Hematopoietic multipotent progenitor cell treated with erythropoietin and hydrocortisone succinate and interleukin-3 and kit ligand, for 15 days (in vitro differentiated cells): ENCODE measurements around the gene SOX13.
"Not testable (repeated sequence)": the region's sequence is repeated elsewhere in the genome, so short reads cannot be mapped to it uniquely, and the experiment has no call there.

ENCODE experiments used
- DNase-seq: peaks from one replicate; pipeline ENCODE4 v3.0.0-alpha.2; 2015; ENCODE audit warnings: low spot score

SOX13 gene

GRCh38 chr1:204072931-204073836, at the start of gene SOX13:
Gene SOX13 (plus strand): TSS chr1:204073115. CDS start chr1:204112916, 39,801 bp downstream.
- no peak for DNase-seq

- no peak for DNase-seq
Observed at GRCh38 chr1:204025917-204026707, 46.8 kb upstream of the SOX13 start.

GRCh38 chr1:204027446-204027845, 45.5 kb upstream of the SOX13 start:
- no peak for DNase-seq

- DNase-seq, result no peak
Observed at GRCh38 chr1:204029016-204029415, 43.9 kb upstream of the SOX13 start.

GRCh38 chr1:204031098-204031710, 41.7 kb upstream of the SOX13 start:
- DNase-seq, result no peak

- DNase-seq, result no peak
Observed at GRCh38 chr1:204032642-204033235, 40.2 kb upstream of the SOX13 start.

- no peak for DNase-seq
Observed at GRCh38 chr1:204033306-204033705, 39.6 kb upstream of the SOX13 start.

- no peak for DNase-seq
Observed at GRCh38 chr1:204036882-204037655, 35.8 kb upstream of the SOX13 start.

GRCh38 chr1:204041232-204041767, 31.6 kb upstream of the SOX13 start:
- DNase-seq, result no peak

GRCh38 chr1:204041803-204042505, 31.0 kb upstream of the SOX13 start:
- DNase-seq, result no peak

GRCh38 chr1:204042516-204042915, 30.4 kb upstream of the SOX13 start:
- no peak for DNase-seq

- DNase-seq, result no peak
Observed at GRCh38 chr1:204043680-204044079, 29.2 kb upstream of the SOX13 start.

- no peak for DNase-seq
Observed at GRCh38 chr1:204044448-204044847, 28.5 kb upstream of the SOX13 start.

- no peak for DNase-seq
Observed at GRCh38 chr1:204045430-204045829, 27.5 kb upstream of the SOX13 start.

GRCh38 chr1:204046346-204046745, 26.6 kb upstream of the SOX13 start:
- no peak for DNase-seq

- DNase-seq, result not testable (repeated sequence)
Observed at GRCh38 chr1:204048796-204049195, 24.1 kb upstream of the SOX13 start.

- DNase-seq, result no peak
Observed at GRCh38 chr1:204051258-204051657, 21.7 kb upstream of the SOX13 start.

GRCh38 chr1:204051718-204052117, 21.2 kb upstream of the SOX13 start:
- no peak for DNase-seq

- no peak for DNase-seq
Observed at GRCh38 chr1:204053893-204054292, 19.0 kb upstream of the SOX13 start.

GRCh38 chr1:204059970-204060369, 12.9 kb upstream of the SOX13 start:
- no peak for DNase-seq
